ENCODE results near the gene ATRIP. TPM values are rescaled to one million over a fixed set of nuclear protein-coding genes. Genes with fewer than 3 reads are reported as not detected.
A peak's percentile ranks its signal among the peaks of the same experiment; 100 is the strongest.

Gene ATRIP
- total and polyA plus RNA-seq, 5 donors from 2014 or later: 9.6 to 14.7 (median 11.9) TPM

- H3K9me3 ChIP-seq (ENCODE audit: control insufficient read depth in 2 of 2, low read length in 2 of 2): no peaks in the 10 kb centered on the region
- no peak overlapping the region for H3K27ac ChIP-seq (ENCODE audit: insufficient read depth, low read length, poor library complexity, severe bottlenecking)
- no peaks in the 10 kb centered on the region for H3K9me3 Mint-ChIP-seq
- ATAC-seq (ENCODE audit: low read depth in 2 of 2) (no peak), DNase-seq (no peak)
- no peaks in the 10 kb centered on the region for H3K27me3 ChIP-seq (ENCODE audit: control insufficient read depth, insufficient read depth, low read length)
- H3K36me3 ChIP-seq (ENCODE audit: control insufficient read depth, insufficient read depth, low read length): no peaks in the 10 kb centered on the region
- H3K27me3 Mint-ChIP-seq: no peaks in the 10 kb centered on the region
- no peak overlapping the region for H3K4me3 ChIP-seq (ENCODE audit: low read depth, low read length)
- H3K4me1 Mint-ChIP-seq: no peaks in the 10 kb centered on the region
- H3K4me1 ChIP-seq (ENCODE audit: control insufficient read depth, insufficient read depth, low read length, poor library complexity, severe bottlenecking): no peaks in the 10 kb centered on the region
- no peaks in the 10 kb centered on the region for H3K36me3 Mint-ChIP-seq
- H3K27ac Mint-ChIP-seq: peak overlapping the region in 2 of 3 donors; percentile 29 to 38
- H3K4me3 Mint-ChIP-seq: no peak overlapping the region
Measured at GRCh38 chr3:48406443-48407431, 39.8 kb upstream of the ATRIP start.

DNA sequence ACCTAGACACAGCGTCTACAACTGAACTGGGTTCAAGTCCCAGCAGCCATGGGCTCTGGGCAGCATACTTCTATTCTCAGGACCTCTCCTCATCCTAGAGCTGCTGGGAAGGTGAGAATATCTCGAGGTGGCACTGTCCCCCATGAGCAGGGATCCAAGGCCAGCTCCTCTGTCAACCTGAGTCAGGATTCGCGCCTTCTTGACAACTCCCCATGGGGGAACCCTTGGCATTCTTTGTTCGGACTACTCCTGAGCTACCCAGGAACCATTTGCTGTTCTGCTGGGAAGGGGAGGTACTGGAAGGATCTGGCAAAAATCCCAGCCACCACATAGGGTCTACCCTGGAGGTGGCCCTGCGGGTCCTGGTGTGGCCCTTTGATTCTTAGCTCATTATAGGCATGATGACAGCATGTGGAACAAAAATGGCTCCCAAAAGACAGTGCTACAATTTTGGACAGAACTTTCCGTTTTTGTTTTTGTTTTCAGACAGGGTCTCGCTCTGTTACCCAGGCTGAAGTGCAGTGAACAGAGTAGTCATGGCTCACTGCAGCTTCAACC is 38.9 kb upstream of the ATRIP start:
- no peak for ATAC-seq (ENCODE audit: low read depth in 2 of 2)
- H3K27ac Mint-ChIP-seq: no peak overlapping the region
- H3K4me3 ChIP-seq (ENCODE audit: low read depth, low read length): no peak overlapping the region
- no peaks in the 10 kb centered on the region for H3K9me3 ChIP-seq (ENCODE audit: control insufficient read depth in 2 of 2, low read length in 2 of 2)
- H3K27ac ChIP-seq (ENCODE audit: insufficient read depth, low read length, poor library complexity, severe bottlenecking): no peak overlapping the region
- H3K4me1 Mint-ChIP-seq: no peaks in the 10 kb centered on the region
- no peak for DNase-seq
- H3K36me3 ChIP-seq (ENCODE audit: control insufficient read depth, insufficient read depth, low read length): no peaks in the 10 kb centered on the region
- H3K36me3 Mint-ChIP-seq: no peaks in the 10 kb centered on the region
- no peak overlapping the region for H3K4me3 Mint-ChIP-seq
- H3K27me3 Mint-ChIP-seq: no peaks in the 10 kb centered on the region
- no peaks in the 10 kb centered on the region for H3K27me3 ChIP-seq (ENCODE audit: control insufficient read depth, insufficient read depth, low read length)
- H3K4me1 ChIP-seq (ENCODE audit: control insufficient read depth, insufficient read depth, low read length, poor library complexity, severe bottlenecking): no peaks in the 10 kb centered on the region
- H3K9me3 Mint-ChIP-seq: no peaks in the 10 kb centered on the region

DNA sequence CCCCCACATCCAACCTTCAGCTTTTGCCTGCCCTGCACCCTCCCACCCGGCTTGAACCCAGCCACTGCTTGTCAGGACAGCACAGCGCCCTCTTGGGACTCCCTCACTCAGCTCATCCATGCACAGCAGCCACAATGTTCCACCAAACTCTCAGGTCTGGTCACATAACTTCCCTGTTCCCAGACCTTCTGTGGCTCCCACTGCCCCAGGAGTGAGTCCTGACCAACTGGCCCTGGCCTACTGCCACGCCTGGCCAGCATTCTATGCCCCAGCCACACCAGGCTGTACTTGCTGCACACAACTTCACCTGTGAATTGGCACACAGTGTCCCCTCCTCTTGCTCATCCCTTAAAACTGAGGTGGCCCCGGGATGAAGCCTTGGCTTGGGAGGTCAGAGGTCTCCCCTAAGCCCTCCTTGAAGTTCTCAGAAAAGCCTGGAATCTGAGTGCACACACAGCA is 37.7 kb upstream of the ATRIP start:
- ATAC-seq (ENCODE audit: low read depth in 2 of 2) (no peak), DNase-seq (no peak)
- Mint-ChIP-seq H3K4me3 (no peak overlapping the region), H3K27ac (peak overlapping the region in 2 of 3 donors; percentile 7 to 75), H3K36me3 (no peaks in the 10 kb centered on the region), H3K9me3 (no peaks in the 10 kb centered on the region), H3K27me3 (no peaks in the 10 kb centered on the region), H3K4me1 (no peaks in the 10 kb centered on the region)
- H3K36me3 ChIP-seq (ENCODE audit: control insufficient read depth, insufficient read depth, low read length): no peaks in the 10 kb centered on the region
- H3K4me3 ChIP-seq (ENCODE audit: low read depth, low read length): no peak overlapping the region
- no peaks in the 10 kb centered on the region for H3K4me1 ChIP-seq (ENCODE audit: control insufficient read depth, insufficient read depth, low read length, poor library complexity, severe bottlenecking)
- H3K27ac ChIP-seq (ENCODE audit: insufficient read depth, low read length, poor library complexity, severe bottlenecking): no peak overlapping the region
- H3K9me3 ChIP-seq (ENCODE audit: control insufficient read depth in 2 of 2, low read length in 2 of 2): no peaks in the 10 kb centered on the region
- H3K27me3 ChIP-seq (ENCODE audit: control insufficient read depth, insufficient read depth, low read length): no peaks in the 10 kb centered on the region

DNA sequence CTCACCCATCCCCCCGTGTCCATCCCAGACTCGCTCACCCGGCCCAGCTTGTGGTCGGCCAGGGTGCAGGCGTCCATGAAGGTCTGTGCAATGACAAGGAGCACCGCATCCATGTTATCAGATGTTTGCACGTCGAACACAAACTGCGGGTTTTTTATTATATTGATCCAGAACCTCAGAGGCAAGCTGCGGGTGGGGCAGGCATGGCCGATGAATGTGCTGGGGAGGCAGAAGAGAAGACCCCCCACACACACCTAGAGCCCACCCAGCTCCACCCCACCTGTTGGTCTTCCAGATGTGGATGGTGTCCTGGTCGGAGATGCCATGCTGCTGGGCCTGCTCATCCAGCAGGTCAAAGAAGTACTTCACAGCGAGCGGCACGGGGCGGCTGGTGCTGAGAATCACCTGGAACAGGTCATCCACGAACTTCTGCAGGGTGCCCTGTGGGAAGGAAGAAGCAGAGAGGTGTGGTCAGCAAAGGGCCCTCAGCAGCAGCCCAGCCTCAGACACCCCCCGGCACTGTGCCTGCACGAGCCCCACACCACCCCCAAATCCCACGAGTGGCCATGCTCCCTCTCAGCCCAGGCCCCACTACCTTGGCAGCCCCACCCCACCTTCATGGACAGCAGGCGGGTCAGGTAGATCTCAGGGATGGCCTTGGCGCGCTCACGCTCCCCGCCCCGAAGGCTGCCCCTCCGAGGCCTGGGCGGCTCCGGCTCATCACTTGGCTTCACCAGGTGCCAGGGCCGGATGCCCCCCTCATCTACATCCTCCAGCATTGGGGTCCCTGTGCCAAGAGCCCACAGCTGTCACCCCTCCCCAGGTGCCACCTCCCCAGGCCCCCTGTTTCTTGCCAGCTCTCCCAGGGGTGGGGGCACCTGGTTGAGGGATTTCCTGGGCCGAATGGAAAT is 37.0 kb upstream of the ATRIP start:
- Mint-ChIP-seq H3K4me3 (no peak overlapping the region), H3K27ac (peak overlapping the region in 1 of 3 donors; percentile 7), H3K27me3 (no peaks in the 10 kb centered on the region), H3K36me3 (no peaks in the 10 kb centered on the region), H3K9me3 (no peaks in the 10 kb centered on the region), H3K4me1 (no peaks in the 10 kb centered on the region)
- H3K27me3 ChIP-seq (ENCODE audit: control insufficient read depth, insufficient read depth, low read length): no peaks in the 10 kb centered on the region
- no peaks in the 10 kb centered on the region for H3K9me3 ChIP-seq (ENCODE audit: control insufficient read depth in 2 of 2, low read length in 2 of 2)
- ATAC-seq (ENCODE audit: low read depth in 2 of 2) (no peak), DNase-seq (no peak)
- H3K36me3 ChIP-seq (ENCODE audit: control insufficient read depth, insufficient read depth, low read length): no peaks in the 10 kb centered on the region
- no peak overlapping the region for H3K4me3 ChIP-seq (ENCODE audit: low read depth, low read length)
- H3K27ac ChIP-seq (ENCODE audit: insufficient read depth, low read length, poor library complexity, severe bottlenecking): no peak overlapping the region
- H3K4me1 ChIP-seq (ENCODE audit: control insufficient read depth, insufficient read depth, low read length, poor library complexity, severe bottlenecking): no peaks in the 10 kb centered on the region

GRCh38 chr3:48410205-48411040 is 36.1 kb upstream of the ATRIP start:
- Histone ChIP-seq H3K27me3 (ENCODE audit: control insufficient read depth, insufficient read depth, low read length) (no peaks in the 10 kb centered on the region), H3K4me1 (ENCODE audit: control insufficient read depth, insufficient read depth, low read length, poor library complexity, severe bottlenecking) (no peaks in the 10 kb centered on the region), H3K36me3 (ENCODE audit: control insufficient read depth, insufficient read depth, low read length) (no peaks in the 10 kb centered on the region), H3K9me3 (ENCODE audit: control insufficient read depth in 2 of 2, low read length in 2 of 2) (no peaks in the 10 kb centered on the region), H3K27ac (ENCODE audit: insufficient read depth, low read length, poor library complexity, severe bottlenecking) (no peak overlapping the region), H3K4me3 (ENCODE audit: low read depth, low read length) (no peak overlapping the region)
- H3K4me3 Mint-ChIP-seq: no peak overlapping the region
- DNase-seq: no peak
- H3K9me3 Mint-ChIP-seq: peaks cover 0 to 2% (median 0%) of the 10 kb centered on the region in 7 donors
- ATAC-seq (ENCODE audit: low read depth in 2 of 2): no peak
- no peak overlapping the region for H3K27ac Mint-ChIP-seq
- no peaks in the 10 kb centered on the region for H3K36me3 Mint-ChIP-seq
- H3K27me3 Mint-ChIP-seq: no peaks in the 10 kb centered on the region
- no peaks in the 10 kb centered on the region for H3K4me1 Mint-ChIP-seq

- H3K27ac ChIP-seq (ENCODE audit: insufficient read depth, low read length, poor library complexity, severe bottlenecking): no peak overlapping the region
- H3K27me3 Mint-ChIP-seq: no peaks in the 10 kb centered on the region
- H3K27ac Mint-ChIP-seq: no peak overlapping the region
- H3K9me3 ChIP-seq (ENCODE audit: control insufficient read depth in 2 of 2, low read length in 2 of 2): no peaks in the 10 kb centered on the region
- DNase-seq (no peak), ATAC-seq (ENCODE audit: low read depth in 2 of 2) (no peak)
- H3K4me1 ChIP-seq (ENCODE audit: control insufficient read depth, insufficient read depth, low read length, poor library complexity, severe bottlenecking): no peaks in the 10 kb centered on the region
- H3K27me3 ChIP-seq (ENCODE audit: control insufficient read depth, insufficient read depth, low read length): no peaks in the 10 kb centered on the region
- no peaks in the 10 kb centered on the region for H3K36me3 ChIP-seq (ENCODE audit: control insufficient read depth, insufficient read depth, low read length)
- H3K4me1 Mint-ChIP-seq: no peaks in the 10 kb centered on the region
- H3K9me3 Mint-ChIP-seq: peaks cover 0 to 2% (median 0%) of the 10 kb centered on the region in 7 donors
- no peak overlapping the region for H3K4me3 ChIP-seq (ENCODE audit: low read depth, low read length)
- H3K36me3 Mint-ChIP-seq: no peaks in the 10 kb centered on the region
- no peak overlapping the region for H3K4me3 Mint-ChIP-seq
Measured at GRCh38 chr3:48411041-48411588, 35.4 kb upstream of the ATRIP start.
